HEK293 (cell line): ENCODE measurements around the gene CDKN2AIP.

ENCODE experiments used
- CTCF ChIA-PET: fragments of 350-600 bp; formaldehyde crosslinking; extraction: SDS; loops from one replicate; lab custom pipeline; 2021; ENCODE audit warnings: antibody characterized with exemption; lab: Yijun Ruan, JAX
- POLR2A ChIA-PET: fragments of 300-600 bp; formaldehyde crosslinking; extraction: SDS; loops from one replicate; lab custom pipeline; 2020; ENCODE audit warnings: antibody characterized with exemption, inconsistent platforms; lab: Yijun Ruan, JAX
- H3K27ac ChIP-seq: fragments of 200-500 bp; sonication (Bioruptor generic); 2 replicates; pipeline ENCODE4 v1.5.1; 2014; ENCODE audit warnings: low read depth, low read length, control low read depth, inconsistent platforms; ENCODE audit errors: extremely low read depth
- H3K36me3 ChIP-seq, 2 experiments: fragments of 200-500 bp in 1 of 2; sonication (Bioruptor generic) in 1 of 2; 1 replicate in 1 of 2; 2 replicates in 1 of 2; pipeline ENCODE4 v1.5.1; 2014 to 2017; ENCODE audit warnings: inconsistent platforms in 2 of 2, low read length in 2 of 2; ENCODE audit not compliant: control insufficient read depth in 2 of 2, insufficient read depth in 1 of 2
- H3K4me1 ChIP-seq: fragments of 200-500 bp; sonication (Bioruptor generic); 2 replicates; pipeline ENCODE4 v1.5.1; 2014; ENCODE audit warnings: mild to moderate bottlenecking, low read length, inconsistent platforms; ENCODE audit not compliant: control insufficient read depth, insufficient read depth
- H3K4me3 ChIP-seq: 2 replicates; pipeline ENCODE4 v1.5.1; 2011; ENCODE audit warnings: low read depth, mild to moderate bottlenecking, control low read depth, low read length, moderate library complexity
- H3K9me3 ChIP-seq: fragments of 200-500 bp; sonication (Bioruptor generic); 2 replicates; pipeline ENCODE4 v1.5.1; 2014; ENCODE audit warnings: low read depth, low read length, inconsistent platforms; ENCODE audit not compliant: control insufficient read depth, insufficient read depth
- EGR2 ChIP-seq: fragments of 450-650 bp; formaldehyde crosslinking; IDR thresholded peaks from 2 replicates; pipeline ENCODE4 v1.5.1; 2016; ENCODE audit warnings: low read depth, missing biosample characterization, missing genetic modification characterization
- IKZF3 ChIP-seq: fragments of 450-650 bp; IDR thresholded peaks from 2 replicates; pipeline ENCODE4 v1.5.0; 2018; ENCODE audit warnings: missing biosample characterization, mild to moderate bottlenecking, missing genetic modification characterization, moderate library complexity
- PATZ1 ChIP-seq: fragments of 450-650 bp; formaldehyde crosslinking; IDR thresholded peaks from 2 replicates; pipeline ENCODE4 v1.5.1; 2016; ENCODE audit warnings: missing biosample characterization, missing genetic modification characterization
- RBAK ChIP-seq: fragments of 450-650 bp; formaldehyde crosslinking; IDR thresholded peaks from 2 replicates; pipeline ENCODE4 v1.5.1; 2016; ENCODE audit warnings: missing biosample characterization, missing genetic modification characterization
- SCRT1 ChIP-seq: fragments of 450-650 bp; formaldehyde crosslinking; IDR thresholded peaks from 2 replicates; pipeline ENCODE4 v1.5.1; 2016; ENCODE audit warnings: missing biosample characterization, missing genetic modification characterization, borderline replicate concordance
- TCF7L2 ChIP-seq: IDR thresholded peaks from 2 replicates; pipeline ENCODE4 v1.6.1; 2011; ENCODE audit warnings: low read depth, mild to moderate bottlenecking, inconsistent platforms, low read length, moderate library complexity, borderline replicate concordance
- YY2 ChIP-seq: fragments of 450-650 bp; formaldehyde crosslinking; IDR thresholded peaks from 2 replicates; pipeline ENCODE4 v1.5.1; 2016; ENCODE audit warnings: missing biosample characterization, missing genetic modification characterization
- ZBTB8A ChIP-seq: fragments of 450-650 bp; formaldehyde crosslinking; IDR thresholded peaks from 2 replicates; pipeline ENCODE4 v1.5.1; 2016; ENCODE audit warnings: missing biosample characterization, missing genetic modification characterization
- ZEB2 ChIP-seq: fragments of 450-650 bp; formaldehyde crosslinking; IDR thresholded peaks from 2 replicates; pipeline ENCODE4 v1.5.1; 2016; ENCODE audit warnings: missing biosample characterization, missing genetic modification characterization
- ZFHX2 ChIP-seq: fragments of 450-650 bp; formaldehyde crosslinking; conservative IDR thresholded peaks from 2 replicates; pipeline ENCODE4 v1.5.1; 2016; ENCODE audit warnings: missing biosample characterization, missing genetic modification characterization
- ZFP69B ChIP-seq: fragments of 450-650 bp; formaldehyde crosslinking; IDR thresholded peaks from 2 replicates; pipeline ENCODE4 v1.5.1; 2016; ENCODE audit warnings: missing biosample characterization, missing genetic modification characterization
- ZNF132 ChIP-seq: fragments of 450-650 bp; formaldehyde crosslinking; IDR thresholded peaks from 2 replicates; pipeline ENCODE4 v1.5.1; 2017; ENCODE audit warnings: missing biosample characterization, missing genetic modification characterization, borderline replicate concordance
- ZNF140 ChIP-seq: fragments of 450-650 bp; formaldehyde crosslinking; IDR thresholded peaks from 2 replicates; pipeline ENCODE4 v1.5.1; 2016; ENCODE audit warnings: missing biosample characterization, missing genetic modification characterization
- ZNF2 ChIP-seq: fragments of 450-650 bp; formaldehyde crosslinking; IDR thresholded peaks from 2 replicates; pipeline ENCODE4 v1.5.1; 2016; ENCODE audit warnings: missing biosample characterization, missing genetic modification characterization
- ZNF202 ChIP-seq: fragments of 450-650 bp; formaldehyde crosslinking; IDR thresholded peaks from 2 replicates; pipeline ENCODE4 v1.5.1; 2016; ENCODE audit warnings: missing biosample characterization, missing genetic modification characterization, borderline replicate concordance
- ZNF223 ChIP-seq: fragments of 450-650 bp; formaldehyde crosslinking; IDR thresholded peaks from 2 replicates; pipeline ENCODE4 v1.5.1; 2016; ENCODE audit warnings: missing biosample characterization, missing genetic modification characterization
- ZNF248 ChIP-seq: fragments of 450-650 bp; formaldehyde crosslinking; IDR thresholded peaks from 2 replicates; pipeline ENCODE4 v1.5.1; 2017; ENCODE audit warnings: missing biosample characterization, missing genetic modification characterization
- ZNF26 ChIP-seq: fragments of 450-650 bp; formaldehyde crosslinking; IDR thresholded peaks from 2 replicates; pipeline ENCODE4 v1.5.1; 2016; ENCODE audit warnings: missing biosample characterization, missing genetic modification characterization
- ZNF292 ChIP-seq: fragments of 450-650 bp; formaldehyde crosslinking; IDR thresholded peaks from 2 replicates; pipeline ENCODE4 v1.5.1; 2016; ENCODE audit warnings: low read depth, missing biosample characterization, missing genetic modification characterization, borderline replicate concordance
- ZNF362 ChIP-seq: fragments of 450-650 bp; formaldehyde crosslinking; IDR thresholded peaks from 2 replicates; pipeline ENCODE4 v1.5.1; 2016; ENCODE audit warnings: missing biosample characterization, missing genetic modification characterization
- ZNF366 ChIP-seq: fragments of 450-650 bp; formaldehyde crosslinking; conservative IDR thresholded peaks from 2 replicates; pipeline ENCODE4 v1.5.1; 2016; ENCODE audit warnings: missing biosample characterization, missing genetic modification characterization
- ZNF416 ChIP-seq: fragments of 450-650 bp; formaldehyde crosslinking; IDR thresholded peaks from 2 replicates; pipeline ENCODE4 v1.5.1; 2016; ENCODE audit warnings: missing biosample characterization, missing genetic modification characterization
- ZNF561 ChIP-seq: fragments of 450-650 bp; IDR thresholded peaks from 2 replicates; pipeline ENCODE4 v1.5.1; 2018; ENCODE audit warnings: missing biosample characterization, missing genetic modification characterization, borderline replicate concordance
- ZNF600 ChIP-seq: fragments of 450-650 bp; formaldehyde crosslinking; IDR thresholded peaks from 2 replicates; pipeline ENCODE4 v1.5.1; 2016; ENCODE audit warnings: missing biosample characterization, missing genetic modification characterization
- ZNF701 ChIP-seq: fragments of 450-650 bp; formaldehyde crosslinking; IDR thresholded peaks from 2 replicates; pipeline ENCODE4 v1.5.1; 2016; ENCODE audit warnings: missing biosample characterization, missing genetic modification characterization
- ZNF785 ChIP-seq: fragments of 450-650 bp; formaldehyde crosslinking; IDR thresholded peaks from 2 replicates; pipeline ENCODE4 v1.5.1; 2016; ENCODE audit warnings: missing biosample characterization, missing genetic modification characterization
- ZSCAN16 ChIP-seq: fragments of 450-650 bp; formaldehyde crosslinking; IDR thresholded peaks from 2 replicates; pipeline ENCODE4 v1.5.1; 2016; ENCODE audit warnings: missing biosample characterization, missing genetic modification characterization
- ZXDB ChIP-seq: fragments of 450-650 bp; formaldehyde crosslinking; IDR thresholded peaks from 2 replicates; pipeline ENCODE4 v1.5.1; 2016; ENCODE audit warnings: missing biosample characterization, missing genetic modification characterization

Gene CDKN2AIP

GRCh38 chr4:183398298-183399125, 45.9 kb upstream of the CDKN2AIP start (continued):
- TF ChIP-seq ZNF140 (tag by site-specific recombination) = no peak
- TF ChIP-seq ZNF2 (tag by site-specific recombination) = peak; percentile 77; the same call in 1 of the 2 replicates
- TF ChIP-seq ZEB2 = 0 out of 2 replicates have a peak, but pooled peaks have one; percentile 35
- TF ChIP-seq ZNF416 = no peak
- TF ChIP-seq ZNF561 (tag by site-specific recombination) = peak; percentile 48; the same call in 1 of the 2 replicates
- TF ChIP-seq ZNF362 (tag by site-specific recombination) = no peak
- no peak for TF ChIP-seq ZFP69B (tag by site-specific recombination)
- TF ChIP-seq ZSCAN16 (tag by site-specific recombination) = peak; percentile 76; the same call in 1 of the 2 replicates
- no peak for TF ChIP-seq YY2
- TF ChIP-seq ZNF292 = no peak
- TF ChIP-seq ZXDB (tag by site-specific recombination) = no peak
- peak; percentile 84 for TF ChIP-seq ZBTB8A (tag by site-specific recombination)
- no peak for TF ChIP-seq ZNF248 (tag by site-specific recombination)
- no peak for TF ChIP-seq IKZF3 (tag by site-specific recombination)
- no peak for TF ChIP-seq ZNF132
- TF ChIP-seq ZNF701 (tag by site-specific recombination) = no peak
- 0 out of 2 replicates have a peak, but pooled peaks have one; percentile 37 for TF ChIP-seq SCRT1
- peak; percentile 38; the same call in 1 of the 2 replicates for TF ChIP-seq EGR2 (tag by site-specific recombination)
- TF ChIP-seq ZNF223 (tag by site-specific recombination) = no peak
- no peak for TF ChIP-seq RBAK
- peak; percentile 61 for TF ChIP-seq ZFHX2 (tag by site-specific recombination)
- TF ChIP-seq ZNF785 (tag by site-specific recombination) = no peak
- TF ChIP-seq TCF7L2 = no peak
- TF ChIP-seq, all 188 proteins: peak for 17

- Histone ChIP-seq H3K36me3 (no peaks in the 10 kb centered on the region), H3K27ac (no peak overlapping the region)
- CTCF ChIA-PET = interaction anchor here (0.6 to 1.1 kb wide), 3 partner anchors 9 to 438 kb away, joined by 3 to 5 read pairs (median 4); no protein-coding TSS in a partner anchor
- POLR2A ChIA-PET = no interaction called here
- no peak for TF ChIP-seq ZNF26
- TF ChIP-seq ZNF366 (tag by site-specific recombination) = no peak
- TF ChIP-seq ZNF202 (tag by site-specific recombination) = no peak
- 0 out of 2 replicates have a peak, but pooled peaks have one; percentile 6 for TF ChIP-seq ZNF600 (tag by site-specific recombination)
- no peak for TF ChIP-seq PATZ1 (tag by site-specific recombination)
- TF ChIP-seq, all 188 proteins: peak for 1
- H3K4me3 ChIP-seq = no peak overlapping the region
- H3K4me1 ChIP-seq = peaks cover 5% of the 10 kb centered on the region
- no peaks in the 10 kb centered on the region for H3K9me3 ChIP-seq
Measured at GRCh38 chr4:183399126-183399522, 45.3 kb upstream of the CDKN2AIP start.
